HG03460 (cell line): Measurements from ENCODE around the gene LRP1B.

ENCODE experiments used
- ATAC-seq: cut with Tn5 transposase; IDR thresholded peaks from one replicate; pipeline ENCODE4 v1.9.1; 2021; ENCODE audit not compliant: unreplicated experiment

Gene LRP1B

GRCh38 chr2:140873915-140874531, 1256.8 kb downstream of the LRP1B start:
- no peak for ATAC-seq

- ATAC-seq: no peak
Measured at GRCh38 chr2:140869925-140870324, 1260.9 kb downstream of the LRP1B start.

- ATAC-seq: no peak
Measured at GRCh38 chr2:140869107-140869506, 1261.7 kb downstream of the LRP1B start.

GRCh38 chr2:140865837-140866236, 1265.0 kb downstream of the LRP1B start:
- ATAC-seq: no peak

- peak; percentile 73 for ATAC-seq
Measured at GRCh38 chr2:140863713-140864112, 1267.1 kb downstream of the LRP1B start.

- ATAC-seq: no peak
Measured at GRCh38 chr2:140862181-140862580, 1268.6 kb downstream of the LRP1B start.

GRCh38 chr2:140861666-140862065, 1269.2 kb downstream of the LRP1B start:
- ATAC-seq: no peak

GRCh38 chr2:140855471-140855870, 1275.3 kb downstream of the LRP1B start:
- ATAC-seq: no peak

- no peak for ATAC-seq
Measured at GRCh38 chr2:140851258-140851981, 1279.4 kb downstream of the LRP1B start.

- ATAC-seq: no peak
Measured at GRCh38 chr2:140843186-140843585, 1287.6 kb downstream of the LRP1B start.

- ATAC-seq: no peak
Measured at GRCh38 chr2:140842110-140842509, 1288.7 kb downstream of the LRP1B start.

- ATAC-seq: no peak
Measured at GRCh38 chr2:140841141-140841540, 1289.7 kb downstream of the LRP1B start.

- ATAC-seq: no peak
Measured at GRCh38 chr2:140836826-140837225, 1294.0 kb downstream of the LRP1B start.

- no peak for ATAC-seq
Measured at GRCh38 chr2:140835079-140835478, 1295.7 kb downstream of the LRP1B start.

- no peak for ATAC-seq
Measured at GRCh38 chr2:140814141-140814540, 1316.7 kb downstream of the LRP1B start.

- ATAC-seq: no peak
Measured at GRCh38 chr2:140808820-140809219, 1322.0 kb downstream of the LRP1B start.

GRCh38 chr2:140808211-140808610, 1322.6 kb downstream of the LRP1B start:
- ATAC-seq: no peak

GRCh38 chr2:140804700-140805260, 1326.0 kb downstream of the LRP1B start:
- ATAC-seq: no peak

- no peak for ATAC-seq
Measured at GRCh38 chr2:140801311-140801710, 1329.5 kb downstream of the LRP1B start.

GRCh38 chr2:140797718-140798117, 1333.1 kb downstream of the LRP1B start:
- ATAC-seq: peak; percentile 99

GRCh38 chr2:140791802-140792201, 1339.0 kb downstream of the LRP1B start:
- no peak for ATAC-seq

- no peak for ATAC-seq
Measured at GRCh38 chr2:140786585-140786984, 1344.2 kb downstream of the LRP1B start.
